ENCODE results near the gene DLX2.

The DLX2 gene

DNA sequence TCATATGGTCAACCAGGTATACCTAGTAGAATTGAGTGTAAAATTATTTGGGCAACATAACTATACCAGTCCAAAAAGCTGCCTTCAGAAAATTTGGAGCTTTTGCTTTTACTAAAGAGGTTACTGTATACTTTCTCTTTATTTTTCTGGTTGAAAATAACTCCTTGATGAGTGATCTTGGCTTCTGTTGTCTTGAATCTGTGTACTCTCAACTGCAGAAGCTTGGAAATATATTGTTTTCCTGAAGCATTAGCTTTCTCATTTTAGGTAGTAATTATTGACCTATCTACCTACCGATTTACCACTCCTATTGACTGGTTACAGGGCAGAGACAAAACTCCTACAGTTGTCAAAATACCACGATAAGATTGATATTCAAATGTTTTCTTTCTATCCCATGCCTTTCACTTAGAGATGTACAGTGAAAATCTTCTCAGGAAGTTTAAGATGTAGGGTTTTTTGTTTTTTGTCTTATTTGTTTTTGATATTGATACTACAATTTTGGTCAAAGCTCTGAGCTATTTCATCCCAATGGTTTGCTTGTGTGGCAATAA, 53.1 kb downstream of the DLX2 start:
- TF ChIP-seq, protein P1, sequence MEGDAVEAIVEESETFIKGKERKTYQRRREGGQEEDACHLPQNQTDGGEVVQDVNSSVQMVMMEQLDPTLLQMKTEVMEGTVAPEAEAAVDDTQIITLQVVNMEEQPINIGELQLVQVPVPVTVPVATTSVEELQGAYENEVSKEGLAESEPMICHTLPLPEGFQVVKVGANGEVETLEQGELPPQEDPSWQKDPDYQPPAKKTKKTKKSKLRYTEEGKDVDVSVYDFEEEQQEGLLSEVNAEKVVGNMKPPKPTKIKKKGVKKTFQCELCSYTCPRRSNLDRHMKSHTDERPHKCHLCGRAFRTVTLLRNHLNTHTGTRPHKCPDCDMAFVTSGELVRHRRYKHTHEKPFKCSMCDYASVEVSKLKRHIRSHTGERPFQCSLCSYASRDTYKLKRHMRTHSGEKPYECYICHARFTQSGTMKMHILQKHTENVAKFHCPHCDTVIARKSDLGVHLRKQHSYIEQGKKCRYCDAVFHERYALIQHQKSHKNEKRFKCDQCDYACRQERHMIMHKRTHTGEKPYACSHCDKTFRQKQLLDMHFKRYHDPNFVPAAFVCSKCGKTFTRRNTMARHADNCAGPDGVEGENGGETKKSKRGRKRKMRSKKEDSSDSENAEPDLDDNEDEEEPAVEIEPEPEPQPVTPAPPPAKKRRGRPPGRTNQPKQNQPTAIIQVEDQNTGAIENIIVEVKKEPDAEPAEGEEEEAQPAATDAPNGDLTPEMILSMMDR (IDR thresholded peaks at IDR 0.05; ENCODE audit: low read depth, low read length): no peak
- no peak for DNase-seq (ENCODE audit: low read depth in 2 of 2)
- no peak overlapping the region for H3K4me3 ChIP-seq (replicated peaks in 1 of 2; ENCODE audit: low read depth in 2 of 2, low read length in 2 of 2)
